ENCODE measurements around the gene NEXMIF.
"Not testable (repeated sequence)": the region's sequence is repeated elsewhere in the genome, so short reads cannot be mapped to it uniquely, and the experiment has no call there.

Gene NEXMIF

DNA sequence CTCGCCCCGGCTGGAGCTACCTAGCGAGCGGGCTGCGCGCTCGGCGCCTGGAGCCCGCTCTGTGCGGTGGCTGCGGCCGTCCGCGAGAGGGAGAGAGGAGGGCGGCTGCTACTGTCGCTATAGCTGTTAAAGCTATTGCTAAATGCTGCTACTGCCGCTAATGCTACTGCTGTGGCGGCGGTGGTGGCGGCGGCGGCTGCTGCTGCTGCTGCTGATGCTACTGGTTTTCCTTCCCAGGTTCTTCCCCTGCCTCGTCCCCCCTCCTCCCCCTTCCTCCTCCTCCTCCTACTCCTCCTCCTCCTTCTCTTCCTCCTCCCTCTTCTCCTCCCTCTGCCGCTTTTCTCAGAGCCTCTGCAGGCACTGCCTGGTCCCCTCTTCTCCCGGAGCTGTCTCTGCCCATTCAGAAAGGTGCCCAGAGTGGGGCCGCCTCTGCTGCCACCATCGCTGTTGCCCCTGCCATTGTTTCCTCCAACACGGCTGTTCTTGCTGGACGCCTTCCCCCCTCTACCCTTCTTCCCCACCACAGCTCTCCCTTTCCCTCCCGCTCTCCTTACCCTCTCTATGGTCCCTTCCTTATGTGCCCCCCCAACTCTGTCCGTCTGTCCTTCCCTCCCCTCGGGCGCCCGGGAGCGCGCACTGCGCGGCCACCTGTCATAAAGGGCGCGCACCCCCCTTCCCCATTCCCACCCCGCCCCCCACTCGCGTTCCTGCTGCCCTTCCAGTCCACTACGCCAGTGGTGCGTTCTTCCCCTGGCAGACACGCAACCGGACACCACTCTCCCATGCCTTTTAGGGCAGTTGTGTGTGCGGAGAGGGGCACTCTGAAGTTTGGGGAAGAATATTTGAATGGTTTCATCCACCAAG lies at the start of gene NEXMIF:
Gene NEXMIF (minus strand): TSS at position 228 of the 864 bp plus-strand sequence.
- TF ChIP-seq, protein P1, sequence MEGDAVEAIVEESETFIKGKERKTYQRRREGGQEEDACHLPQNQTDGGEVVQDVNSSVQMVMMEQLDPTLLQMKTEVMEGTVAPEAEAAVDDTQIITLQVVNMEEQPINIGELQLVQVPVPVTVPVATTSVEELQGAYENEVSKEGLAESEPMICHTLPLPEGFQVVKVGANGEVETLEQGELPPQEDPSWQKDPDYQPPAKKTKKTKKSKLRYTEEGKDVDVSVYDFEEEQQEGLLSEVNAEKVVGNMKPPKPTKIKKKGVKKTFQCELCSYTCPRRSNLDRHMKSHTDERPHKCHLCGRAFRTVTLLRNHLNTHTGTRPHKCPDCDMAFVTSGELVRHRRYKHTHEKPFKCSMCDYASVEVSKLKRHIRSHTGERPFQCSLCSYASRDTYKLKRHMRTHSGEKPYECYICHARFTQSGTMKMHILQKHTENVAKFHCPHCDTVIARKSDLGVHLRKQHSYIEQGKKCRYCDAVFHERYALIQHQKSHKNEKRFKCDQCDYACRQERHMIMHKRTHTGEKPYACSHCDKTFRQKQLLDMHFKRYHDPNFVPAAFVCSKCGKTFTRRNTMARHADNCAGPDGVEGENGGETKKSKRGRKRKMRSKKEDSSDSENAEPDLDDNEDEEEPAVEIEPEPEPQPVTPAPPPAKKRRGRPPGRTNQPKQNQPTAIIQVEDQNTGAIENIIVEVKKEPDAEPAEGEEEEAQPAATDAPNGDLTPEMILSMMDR (IDR thresholded peaks at IDR 0.05): no peak
- H3K4me1 ChIP-seq (ENCODE audit: control insufficient read depth in 1 of 2, insufficient read depth in 1 of 2, low read depth in 1 of 2, low read length in 1 of 2): no peaks in the 10 kb centered on the region

DNA sequence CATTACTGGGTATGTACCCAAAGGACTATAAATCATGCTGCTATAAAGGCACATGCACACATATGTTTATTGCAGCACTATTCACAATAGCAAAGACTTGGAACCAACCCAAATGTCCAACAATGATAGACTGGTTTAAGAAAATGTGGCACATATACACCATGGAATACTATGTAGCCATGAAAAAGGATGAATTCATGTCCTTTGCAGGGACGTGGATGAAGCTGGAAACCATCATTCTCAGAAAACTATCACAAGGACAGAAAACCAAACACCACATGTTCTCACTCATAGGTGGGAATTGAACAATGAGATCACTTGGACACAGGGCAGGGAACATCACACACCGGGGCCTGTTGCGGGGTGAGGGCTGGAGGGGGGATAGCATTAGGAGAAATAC lies 36.7 kb upstream of the NEXMIF start:
- not testable (repeated sequence) for H3K36me3 ChIP-seq; H3K4me1 ChIP-seq (ENCODE audit: control insufficient read depth in 1 of 2, insufficient read depth in 1 of 2, low read depth in 1 of 2, low read length in 1 of 2); H3K9me3 ChIP-seq; H3K27me3 ChIP-seq; H3K27ac ChIP-seq; H3K4me3 ChIP-seq (ENCODE audit: low read depth in 1 of 2, low read length in 1 of 2)

More for the DNA sequence above, at the start of gene NEXMIF:
- Histone ChIP-seq H3K4me3 (ENCODE audit: low read depth in 1 of 2, low read length in 1 of 2) (no peak within 1 kb of the TSS), H3K36me3 (no peaks in the 10 kb centered on the region), H3K9me3 (no peaks in the 10 kb centered on the region), H3K27ac (no peak within 1 kb of the TSS), H3K27me3 (peaks cover 54% of the 10 kb centered on the region)

DNA sequence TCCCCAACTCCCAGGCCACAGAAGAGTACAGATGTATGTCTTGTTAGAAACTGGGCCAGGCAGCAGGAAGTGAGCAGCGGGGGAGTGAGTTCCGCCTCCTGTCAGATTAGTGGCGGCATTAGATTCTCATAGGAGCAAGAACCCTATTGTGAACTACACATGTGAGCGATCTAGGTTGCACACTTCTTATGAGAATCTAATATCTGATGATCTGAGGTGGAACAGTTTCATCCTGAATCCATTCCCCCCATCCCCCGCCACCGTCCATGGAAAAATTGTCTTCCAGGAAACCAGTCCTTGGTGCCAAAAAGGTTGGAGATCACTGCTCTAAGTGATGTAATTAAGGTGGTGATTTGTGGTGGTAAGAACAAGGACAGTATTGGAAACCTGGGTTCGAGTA lies 24.5 kb upstream of the NEXMIF start:
- no peak overlapping the region for H3K27ac ChIP-seq
- no peaks in the 10 kb centered on the region for H3K36me3 ChIP-seq
- H3K27me3 ChIP-seq: no peaks in the 10 kb centered on the region
- no peaks in the 10 kb centered on the region for H3K4me1 ChIP-seq (ENCODE audit: control insufficient read depth in 1 of 2, insufficient read depth in 1 of 2, low read depth in 1 of 2, low read length in 1 of 2)
- no peak overlapping the region for H3K4me3 ChIP-seq (ENCODE audit: low read depth in 1 of 2, low read length in 1 of 2)
- TF ChIP-seq, protein P1 (IDR thresholded peaks at IDR 0.05): no peak
- H3K9me3 ChIP-seq: no peaks in the 10 kb centered on the region

DNA sequence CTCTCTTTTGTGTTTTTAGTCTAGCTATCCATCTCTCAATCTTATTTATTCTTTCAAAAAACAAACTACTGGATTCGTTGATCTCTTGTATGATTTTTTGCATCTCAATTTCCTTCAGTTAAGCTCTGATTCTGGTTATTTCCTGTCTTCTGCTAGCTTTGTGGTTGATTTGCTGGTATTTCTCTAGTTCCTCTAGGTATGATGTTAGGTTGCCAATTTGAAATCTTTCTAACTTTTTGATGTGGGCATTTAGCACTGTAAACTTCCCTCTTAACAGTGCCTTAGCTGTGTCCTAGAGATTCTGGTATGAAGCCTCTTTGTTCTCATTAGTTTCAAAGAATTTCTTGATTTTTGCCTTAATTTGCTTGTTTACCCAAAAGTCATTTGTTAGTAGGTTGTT lies 15.2 kb upstream of the NEXMIF start:
- TF ChIP-seq, protein P1 (IDR thresholded peaks at IDR 0.05): no peak

DNA sequence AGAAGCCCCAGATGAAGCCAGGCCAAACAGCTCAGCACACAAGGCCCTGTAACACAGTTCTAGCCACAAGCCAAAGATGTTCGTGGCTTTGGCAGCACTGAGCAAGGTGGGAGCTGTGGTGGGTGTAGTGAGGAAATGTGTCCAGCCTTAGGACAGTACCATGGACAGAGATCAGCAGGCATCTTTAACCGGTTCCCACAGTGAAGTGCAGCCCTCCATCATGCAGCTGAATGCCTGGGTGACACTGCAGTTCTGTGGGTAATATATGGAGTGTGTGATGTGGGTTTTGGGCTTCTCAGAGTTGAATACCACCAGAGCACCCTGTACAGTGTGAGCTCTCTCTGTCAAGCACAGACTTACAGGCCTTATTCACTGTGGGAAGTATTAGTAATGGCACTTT lies 6.0 kb upstream of the NEXMIF start:
- TF ChIP-seq, protein P1 (IDR thresholded peaks at IDR 0.05): no peak
- Histone ChIP-seq H3K36me3 (no peaks in the 10 kb centered on the region), H3K9me3 (no peaks in the 10 kb centered on the region), H3K27ac (no peak overlapping the region), H3K4me1 (ENCODE audit: control insufficient read depth in 1 of 2, insufficient read depth in 1 of 2, low read depth in 1 of 2, low read length in 1 of 2) (no peaks in the 10 kb centered on the region), H3K4me3 (ENCODE audit: low read depth in 1 of 2, low read length in 1 of 2) (no peak overlapping the region), H3K27me3 (peaks cover 9% of the 10 kb centered on the region)

More for the DNA sequence above, 15.2 kb upstream of the NEXMIF start:
- Histone ChIP-seq H3K4me1 (ENCODE audit: control insufficient read depth in 1 of 2, insufficient read depth in 1 of 2, low read depth in 1 of 2, low read length in 1 of 2) (no peaks in the 10 kb centered on the region), H3K4me3 (ENCODE audit: low read depth in 1 of 2, low read length in 1 of 2) (no peak overlapping the region), H3K36me3 (no peaks in the 10 kb centered on the region), H3K9me3 (no peaks in the 10 kb centered on the region), H3K27ac (no peak overlapping the region), H3K27me3 (no peaks in the 10 kb centered on the region)

DNA sequence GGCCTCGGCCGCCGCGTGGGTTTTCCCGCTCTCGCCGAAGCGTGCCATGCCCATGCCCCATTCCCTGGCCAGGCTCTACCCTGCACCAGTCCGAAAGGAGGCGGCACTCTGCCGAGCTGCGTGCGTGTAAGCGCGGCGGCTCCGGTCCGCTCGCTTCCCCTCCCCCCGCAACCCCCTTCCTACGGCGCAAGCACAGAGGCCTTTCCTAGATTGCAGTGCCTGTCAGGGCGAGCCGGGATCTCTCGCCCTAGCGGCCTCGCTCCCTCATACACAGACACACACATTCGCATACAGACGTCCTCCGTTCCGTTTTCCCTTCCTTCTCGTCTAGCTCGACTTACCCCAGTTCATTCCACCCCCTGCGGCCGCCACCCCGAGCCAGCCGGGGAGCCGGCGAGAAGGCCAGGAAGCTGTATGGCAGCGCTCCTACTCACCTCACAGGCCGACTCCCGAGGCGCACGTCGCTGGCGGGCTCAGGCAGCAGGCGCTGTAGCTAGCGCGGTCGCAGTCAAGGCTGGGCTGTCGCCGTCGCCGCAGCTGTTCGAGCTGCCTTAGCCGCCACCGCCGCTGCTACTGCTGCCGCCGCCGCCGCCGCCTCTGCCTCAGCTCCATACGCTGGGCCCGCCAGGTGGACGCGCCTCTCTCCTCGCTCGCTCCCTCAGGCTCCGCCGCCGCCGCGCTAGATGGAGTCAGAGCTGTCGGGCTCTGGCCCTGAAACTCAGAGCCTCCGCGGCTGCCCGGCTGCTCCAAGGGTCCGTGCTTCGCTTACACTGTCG lies 615 bp downstream of the NEXMIF start:
- peaks cover 54% of the 10 kb centered on the region for H3K27me3 ChIP-seq
- no peaks in the 10 kb centered on the region for H3K9me3 ChIP-seq
- H3K36me3 ChIP-seq: no peaks in the 10 kb centered on the region
- no peak overlapping the region for H3K27ac ChIP-seq
- H3K4me3 ChIP-seq (ENCODE audit: low read depth in 1 of 2, low read length in 1 of 2): no peak overlapping the region
- H3K4me1 ChIP-seq (ENCODE audit: control insufficient read depth in 1 of 2, insufficient read depth in 1 of 2, low read depth in 1 of 2, low read length in 1 of 2): no peaks in the 10 kb centered on the region
- TF ChIP-seq, protein P1 (IDR thresholded peaks at IDR 0.05): no peak
